H1 (cell line): Measurements from ENCODE around the gene HSF4. TPM values are rescaled to one million over a fixed set of nuclear protein-coding genes. Genes with fewer than 3 reads are reported as not detected.

ENCODE experiments used
- CBX8 ChIP-seq: fragments of 300-800, 300-1000 bp; sonication (generic); IDR thresholded peaks from 2 replicates; pipeline ENCODE4 v1.7.1; 2016; ENCODE audit warnings: low read depth, low read length, borderline replicate concordance
- CHD7 ChIP-seq: fragments of 300-600 bp; sonication (generic); IDR thresholded peaks from 2 replicates; pipeline ENCODE4 v1.7.1; 2012; ENCODE audit warnings: low read length, moderate library complexity, mild to moderate bottlenecking, inconsistent platforms; ENCODE audit not compliant: insufficient replicate concordance
- E2F6 ChIP-seq: IDR thresholded peaks from 2 replicates; pipeline ENCODE4 v1.6.1; 2012; ENCODE audit warnings: inconsistent platforms
- EGR1 ChIP-seq: IDR thresholded peaks from 2 replicates; pipeline ENCODE4 v1.6.1; 2011; ENCODE audit warnings: low read depth, low read length, borderline replicate concordance
- HDAC6 ChIP-seq: IDR thresholded peaks from one replicate; pipeline ENCODE4 v1.7.1; 2012; ENCODE audit warnings: low read depth, mild to moderate bottlenecking, inconsistent platforms, low read length, moderate library complexity
- NANOG ChIP-seq: IDR thresholded peaks from 2 replicates; pipeline ENCODE4 v1.6.1; 2011; ENCODE audit warnings: low read length, low read depth, mild to moderate bottlenecking, inconsistent platforms; ENCODE audit not compliant: insufficient read depth, poor library complexity, severe bottlenecking
- TAF1 ChIP-seq: IDR thresholded peaks from 2 replicates; pipeline ENCODE4 v1.6.1; 2011; ENCODE audit warnings: mild to moderate bottlenecking, low read depth, low read length
- polyA plus RNA-seq, 7 experiments: library from polyadenylated mRNA; depleted of rRNA in 3 of 7; stranded (reverse) in 5 of 7; unstranded in 2 of 7; fragments of >200 nt in 5 of 7; fragments of 200-250 nt in 2 of 7; gene quantifications; 1 replicate in 5 of 7; 2 replicates in 1 of 7; 4 replicates in 1 of 7; pipeline versions ENCODE4 v1.2.1 to v1.2.3, GENCODE V29; 2011 to 2013; ENCODE audit warnings: missing spikeins in 2 of 7, mixed read lengths in 2 of 7
- total RNA-seq: library from RNA; stranded (reverse); fragmentation: NEBNext Ultra II Directional; extraction: Animal tissue kit (Norgen Biotek cat#: 25700); gene quantifications from 2 replicates; pipeline ENCODE4 v1.2.1, GENCODE V29; 2021

The HSF4 gene
- total and polyA plus RNA-seq, 2 of the 8 experiments (the other 6 are each of a cell fraction or from before 2014, with no cell fraction given): 0.14 TPM; not detected in 1

DNA sequence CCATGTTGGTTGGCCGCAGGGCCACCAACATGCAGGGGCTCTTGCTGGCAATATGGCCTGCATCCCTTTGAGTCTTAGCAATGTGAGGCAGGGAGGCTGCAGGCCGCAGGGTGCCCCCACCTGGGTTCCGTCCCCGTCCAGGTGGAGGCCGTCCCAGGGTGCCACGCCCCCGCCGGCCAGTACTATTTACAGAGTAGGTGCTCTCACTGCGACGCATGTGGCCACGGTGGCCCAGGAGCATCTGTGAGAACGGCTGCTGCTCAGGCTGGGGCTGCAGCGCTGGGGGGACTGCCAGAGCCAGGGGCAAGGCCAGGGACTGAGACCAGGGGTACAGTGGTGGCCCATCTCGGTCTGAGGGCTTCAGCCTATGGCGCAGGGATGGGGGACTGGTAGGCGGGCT is 15.6 kb downstream of the HSF4 start (continued):
- TF ChIP-seq CHD7 (no peak), TAF1 (no peak), EGR1 (no peak), CBX8 (no peak), HDAC6 (no peak), NANOG (no peak), E2F6 (no peak)
